ENCODE measurements around the gene AQP4.

AQP4 gene

GRCh38 chr18:26865557-26865956, at the start of gene AQP4:
AQP4 (minus strand) TSS chr18:26865707; CDS start chr18:26865689, 18 bp downstream.
- peaks cover 30% of the 10 kb centered on the region for H3K4me1 ChIP-seq (ENCODE audit: control insufficient read depth, low read depth, low read length)
- no peak within 1 kb of the TSS for H3K9ac ChIP-seq (ENCODE audit: low read length)
- no peaks in the 10 kb centered on the region for H3K36me3 ChIP-seq (ENCODE audit: control insufficient read depth, low read depth, low read length)
- no peak within 1 kb of the TSS for H3K4me3 ChIP-seq (ENCODE audit: low read length)
- H3K27me3 ChIP-seq (ENCODE audit: control insufficient read depth, insufficient read depth, low read length): peaks cover 24% of the 10 kb centered on the region
- no peaks in the 10 kb centered on the region for H3K9me3 ChIP-seq (ENCODE audit: control insufficient read depth, low read depth, low read length)
- no peak within 1 kb of the TSS for H3K27ac ChIP-seq (ENCODE audit: low read length)

GRCh38 chr18:26911840-26912239, 46.3 kb upstream of the AQP4 start:
- H3K27me3 ChIP-seq (ENCODE audit: control insufficient read depth, insufficient read depth, low read length): no peaks in the 10 kb centered on the region
- no peaks in the 10 kb centered on the region for H3K36me3 ChIP-seq (ENCODE audit: control insufficient read depth, low read depth, low read length)
- H3K9me3 ChIP-seq (ENCODE audit: control insufficient read depth, low read depth, low read length): no peaks in the 10 kb centered on the region
- no peak overlapping the region for H3K9ac ChIP-seq (ENCODE audit: low read length)
- H3K27ac ChIP-seq (ENCODE audit: low read length): no peak overlapping the region
- peaks cover 11% of the 10 kb centered on the region for H3K4me1 ChIP-seq (ENCODE audit: control insufficient read depth, low read depth, low read length)
- no peak overlapping the region for H3K4me3 ChIP-seq (ENCODE audit: low read length)

GRCh38 chr18:26909599-26910290, 44.2 kb upstream of the AQP4 start:
- no peak overlapping the region for H3K9ac ChIP-seq (ENCODE audit: low read length)
- H3K9me3 ChIP-seq (ENCODE audit: control insufficient read depth, low read depth, low read length): no peaks in the 10 kb centered on the region
- peaks cover 11% of the 10 kb centered on the region for H3K4me1 ChIP-seq (ENCODE audit: control insufficient read depth, low read depth, low read length)
- H3K27ac ChIP-seq (ENCODE audit: low read length): no peak overlapping the region
- no peaks in the 10 kb centered on the region for H3K36me3 ChIP-seq (ENCODE audit: control insufficient read depth, low read depth, low read length)
- H3K27me3 ChIP-seq (ENCODE audit: control insufficient read depth, insufficient read depth, low read length): no peaks in the 10 kb centered on the region
- H3K4me3 ChIP-seq (ENCODE audit: low read length): no peak overlapping the region

GRCh38 chr18:26908906-26909305, 43.4 kb upstream of the AQP4 start:
- Histone ChIP-seq H3K36me3 (ENCODE audit: control insufficient read depth, low read depth, low read length) (no peaks in the 10 kb centered on the region), H3K27ac (ENCODE audit: low read length) (no peak overlapping the region), H3K9me3 (ENCODE audit: control insufficient read depth, low read depth, low read length) (no peaks in the 10 kb centered on the region), H3K9ac (ENCODE audit: low read length) (no peak overlapping the region), H3K4me3 (ENCODE audit: low read length) (no peak overlapping the region), H3K27me3 (ENCODE audit: control insufficient read depth, insufficient read depth, low read length) (no peaks in the 10 kb centered on the region), H3K4me1 (ENCODE audit: control insufficient read depth, low read depth, low read length) (peaks cover 11% of the 10 kb centered on the region)

- Histone ChIP-seq H3K27me3 (ENCODE audit: control insufficient read depth, insufficient read depth, low read length) (no peaks in the 10 kb centered on the region), H3K4me1 (ENCODE audit: control insufficient read depth, low read depth, low read length) (no peaks in the 10 kb centered on the region), H3K36me3 (ENCODE audit: control insufficient read depth, low read depth, low read length) (no peaks in the 10 kb centered on the region), H3K9me3 (ENCODE audit: control insufficient read depth, low read depth, low read length) (no peaks in the 10 kb centered on the region), H3K27ac (ENCODE audit: low read length) (no peak overlapping the region), H3K4me3 (ENCODE audit: low read length) (no peak overlapping the region), H3K9ac (ENCODE audit: low read length) (no peak overlapping the region)
These were observed 36.8 kb upstream of the AQP4 start for GRCh38 chr18:26902291-26902690.

- Histone ChIP-seq H3K9ac (ENCODE audit: low read length) (no peak overlapping the region), H3K36me3 (ENCODE audit: control insufficient read depth, low read depth, low read length) (no peaks in the 10 kb centered on the region), H3K4me3 (ENCODE audit: low read length) (no peak overlapping the region), H3K27ac (ENCODE audit: low read length) (no peak overlapping the region), H3K4me1 (ENCODE audit: control insufficient read depth, low read depth, low read length) (no peaks in the 10 kb centered on the region), H3K9me3 (ENCODE audit: control insufficient read depth, low read depth, low read length) (no peaks in the 10 kb centered on the region), H3K27me3 (ENCODE audit: control insufficient read depth, insufficient read depth, low read length) (no peaks in the 10 kb centered on the region)
These were observed 35.5 kb upstream of the AQP4 start for GRCh38 chr18:26901020-26901419.

- Histone ChIP-seq H3K4me3 (ENCODE audit: low read length) (no peak overlapping the region), H3K36me3 (ENCODE audit: control insufficient read depth, low read depth, low read length) (no peaks in the 10 kb centered on the region), H3K27me3 (ENCODE audit: control insufficient read depth, insufficient read depth, low read length) (no peaks in the 10 kb centered on the region), H3K27ac (ENCODE audit: low read length) (no peak overlapping the region), H3K4me1 (ENCODE audit: control insufficient read depth, low read depth, low read length) (peaks cover 15% of the 10 kb centered on the region), H3K9me3 (ENCODE audit: control insufficient read depth, low read depth, low read length) (no peaks in the 10 kb centered on the region), H3K9ac (ENCODE audit: low read length) (no peak overlapping the region)
These were observed 28.9 kb upstream of the AQP4 start for GRCh38 chr18:26894426-26894825.

GRCh38 chr18:26893996-26894395, 28.5 kb upstream of the AQP4 start:
- H3K9me3 ChIP-seq (ENCODE audit: control insufficient read depth, low read depth, low read length): no peaks in the 10 kb centered on the region
- H3K4me1 ChIP-seq (ENCODE audit: control insufficient read depth, low read depth, low read length): peaks cover 15% of the 10 kb centered on the region
- H3K9ac ChIP-seq (ENCODE audit: low read length): no peak overlapping the region
- H3K27ac ChIP-seq (ENCODE audit: low read length): no peak overlapping the region
- H3K27me3 ChIP-seq (ENCODE audit: control insufficient read depth, insufficient read depth, low read length): no peaks in the 10 kb centered on the region
- H3K36me3 ChIP-seq (ENCODE audit: control insufficient read depth, low read depth, low read length): no peaks in the 10 kb centered on the region
- H3K4me3 ChIP-seq (ENCODE audit: low read length): no peak overlapping the region

- H3K27me3 ChIP-seq (ENCODE audit: control insufficient read depth, insufficient read depth, low read length): no peaks in the 10 kb centered on the region
These were observed 22.8 kb upstream of the AQP4 start for GRCh38 chr18:26888259-26888658.

GRCh38 chr18:26875040-26875654, 9.6 kb upstream of the AQP4 start:
- Histone ChIP-seq H3K27ac (ENCODE audit: low read length) (no peak overlapping the region), H3K4me3 (ENCODE audit: low read length) (no peak overlapping the region), H3K9me3 (ENCODE audit: control insufficient read depth, low read depth, low read length) (no peaks in the 10 kb centered on the region), H3K36me3 (ENCODE audit: control insufficient read depth, low read depth, low read length) (no peaks in the 10 kb centered on the region), H3K9ac (ENCODE audit: low read length) (no peak overlapping the region), H3K4me1 (ENCODE audit: control insufficient read depth, low read depth, low read length) (no peaks in the 10 kb centered on the region), H3K27me3 (ENCODE audit: control insufficient read depth, insufficient read depth, low read length) (no peaks in the 10 kb centered on the region)

More at GRCh38 chr18:26888259-26888658, 22.8 kb upstream of the AQP4 start:
- Histone ChIP-seq H3K27ac (ENCODE audit: low read length) (no peak overlapping the region), H3K36me3 (ENCODE audit: control insufficient read depth, low read depth, low read length) (no peaks in the 10 kb centered on the region), H3K4me3 (ENCODE audit: low read length) (no peak overlapping the region), H3K9ac (ENCODE audit: low read length) (no peak overlapping the region), H3K4me1 (ENCODE audit: control insufficient read depth, low read depth, low read length) (no peaks in the 10 kb centered on the region), H3K9me3 (ENCODE audit: control insufficient read depth, low read depth, low read length) (no peaks in the 10 kb centered on the region)

- Histone ChIP-seq H3K27ac (ENCODE audit: low read length) (no peak overlapping the region), H3K4me3 (ENCODE audit: low read length) (no peak overlapping the region), H3K27me3 (ENCODE audit: control insufficient read depth, insufficient read depth, low read length) (no peaks in the 10 kb centered on the region), H3K9ac (ENCODE audit: low read length) (no peak overlapping the region), H3K4me1 (ENCODE audit: control insufficient read depth, low read depth, low read length) (no peaks in the 10 kb centered on the region), H3K9me3 (ENCODE audit: control insufficient read depth, low read depth, low read length) (no peaks in the 10 kb centered on the region), H3K36me3 (ENCODE audit: control insufficient read depth, low read depth, low read length) (no peaks in the 10 kb centered on the region)
These were observed 8.8 kb upstream of the AQP4 start for GRCh38 chr18:26874283-26874682.

- Histone ChIP-seq H3K36me3 (ENCODE audit: control insufficient read depth, low read depth, low read length) (no peaks in the 10 kb centered on the region), H3K9ac (ENCODE audit: low read length) (no peak overlapping the region), H3K4me1 (ENCODE audit: control insufficient read depth, low read depth, low read length) (peaks cover 14% of the 10 kb centered on the region), H3K9me3 (ENCODE audit: control insufficient read depth, low read depth, low read length) (no peaks in the 10 kb centered on the region), H3K27me3 (ENCODE audit: control insufficient read depth, insufficient read depth, low read length) (no peaks in the 10 kb centered on the region), H3K4me3 (ENCODE audit: low read length) (no peak overlapping the region), H3K27ac (ENCODE audit: low read length) (no peak overlapping the region)
These were observed 4.1 kb upstream of the AQP4 start for GRCh38 chr18:26869640-26870039.
